Measurements from ENCODE around the gene RNF215.

DNA sequence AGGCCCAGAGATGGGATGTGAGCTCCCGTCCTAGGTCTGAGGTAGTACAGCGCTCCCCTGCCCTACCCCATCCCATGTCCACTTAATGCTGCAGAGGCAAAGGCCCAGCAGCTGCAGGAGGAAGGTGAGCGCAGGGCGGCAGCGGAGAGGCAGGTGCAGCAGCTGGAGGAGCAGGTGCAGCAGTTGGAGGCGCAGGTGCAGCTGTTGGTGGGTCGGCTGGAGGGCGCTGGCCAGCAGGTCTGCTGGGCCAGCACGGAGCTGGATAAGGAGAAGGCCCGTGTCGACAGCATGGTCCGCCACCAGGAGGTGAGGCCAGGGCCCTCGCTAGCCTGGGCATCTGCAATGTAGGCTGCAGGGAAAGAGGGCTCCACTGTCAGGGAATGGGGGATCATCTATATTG, 15.2 kb downstream of the RNF215 start:
- no peak for TF ChIP-seq EZH2phosphoT487 (IDR thresholded peaks at IDR 0.05; ENCODE audit: low read depth)
- TF ChIP-seq, protein P1, sequence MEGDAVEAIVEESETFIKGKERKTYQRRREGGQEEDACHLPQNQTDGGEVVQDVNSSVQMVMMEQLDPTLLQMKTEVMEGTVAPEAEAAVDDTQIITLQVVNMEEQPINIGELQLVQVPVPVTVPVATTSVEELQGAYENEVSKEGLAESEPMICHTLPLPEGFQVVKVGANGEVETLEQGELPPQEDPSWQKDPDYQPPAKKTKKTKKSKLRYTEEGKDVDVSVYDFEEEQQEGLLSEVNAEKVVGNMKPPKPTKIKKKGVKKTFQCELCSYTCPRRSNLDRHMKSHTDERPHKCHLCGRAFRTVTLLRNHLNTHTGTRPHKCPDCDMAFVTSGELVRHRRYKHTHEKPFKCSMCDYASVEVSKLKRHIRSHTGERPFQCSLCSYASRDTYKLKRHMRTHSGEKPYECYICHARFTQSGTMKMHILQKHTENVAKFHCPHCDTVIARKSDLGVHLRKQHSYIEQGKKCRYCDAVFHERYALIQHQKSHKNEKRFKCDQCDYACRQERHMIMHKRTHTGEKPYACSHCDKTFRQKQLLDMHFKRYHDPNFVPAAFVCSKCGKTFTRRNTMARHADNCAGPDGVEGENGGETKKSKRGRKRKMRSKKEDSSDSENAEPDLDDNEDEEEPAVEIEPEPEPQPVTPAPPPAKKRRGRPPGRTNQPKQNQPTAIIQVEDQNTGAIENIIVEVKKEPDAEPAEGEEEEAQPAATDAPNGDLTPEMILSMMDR (IDR thresholded peaks at IDR 0.05; ENCODE audit: low read depth, low read length) = no peak

Data from OCI-LY3 (cell line).